Liver (tissue), 9 donors: ENCODE measurements around the gene GNB1. TPM values are rescaled to one million over a fixed set of nuclear protein-coding genes. Genes with fewer than 3 reads are reported as not detected.
A peak's percentile ranks its signal among the peaks of the same experiment; 100 is the strongest.

ENCODE experiments used
- DNase-seq: peaks from one replicate; pipeline ENCODE4 v3.0.0-alpha.2; 2017; ENCODE audit warnings: low spot score
- H3K27ac ChIP-seq, 2 donors: one replicate each; pipeline ENCODE4 v1.7.0; 2013; ENCODE audit warnings: inconsistent platforms in 2 of 2, low read length in 2 of 2, control low read depth in 1 of 2, low read depth in 1 of 2, mild to moderate bottlenecking in 1 of 2
- H3K27me3 ChIP-seq, 4 donors: one replicate each; pipeline versions ENCODE4 v1.6.1 to v1.7.0; 2013; ENCODE audit warnings: low read length in 3 of 4, inconsistent platforms in 1 of 4, mild to moderate bottlenecking in 1 of 4, moderate library complexity in 1 of 4; ENCODE audit not compliant: control insufficient read depth in 4 of 4, insufficient read depth in 4 of 4
- H3K36me3 ChIP-seq, 4 donors: one replicate each; pipeline versions ENCODE4 v1.6.1 to v1.7.0; 2013; ENCODE audit warnings: low read length in 3 of 4, mild to moderate bottlenecking in 3 of 4, low read depth in 1 of 4, moderate library complexity in 1 of 4; ENCODE audit not compliant: control insufficient read depth in 4 of 4, insufficient read depth in 3 of 4
- H3K4me1 ChIP-seq, 4 donors: one replicate each; pipeline versions ENCODE4 v1.6.1 to v1.7.0; 2013; ENCODE audit warnings: low read length in 3 of 4, mild to moderate bottlenecking in 3 of 4, moderate library complexity in 1 of 4; ENCODE audit not compliant: control insufficient read depth in 4 of 4, insufficient read depth in 4 of 4
- H3K4me3 ChIP-seq, 3 donors: one replicate each; pipeline versions ENCODE4 v1.6.1 to v1.7.0; 2013; ENCODE audit warnings: low read length in 3 of 3, control low read depth in 1 of 3, low read depth in 1 of 3, mild to moderate bottlenecking in 1 of 3
- H3K9ac ChIP-seq, 2 donors: one replicate each; pipeline ENCODE4 v1.7.0; 2013; ENCODE audit warnings: low read length in 2 of 2, mild to moderate bottlenecking in 2 of 2, moderate library complexity in 2 of 2, control low read depth in 1 of 2, low read depth in 1 of 2
- H3K9me3 ChIP-seq, 4 donors: one replicate each; pipeline versions ENCODE4 v1.6.1 to v1.7.0; 2013; ENCODE audit warnings: low read length in 3 of 4; ENCODE audit not compliant: control insufficient read depth in 4 of 4
- EGR1 ChIP-seq, 2 donors: IDR thresholded peaks; 2 replicates each; pipeline ENCODE4 v1.6.1; 2016 to 2018; ENCODE audit warnings: antibody characterized with exemption in 2 of 2, low read depth in 2 of 2
- FOXA1 ChIP-seq: IDR thresholded peaks from 2 replicates; pipeline ENCODE4 v1.6.1; 2016; ENCODE audit warnings: antibody characterized with exemption
- FOXA2 ChIP-seq: IDR thresholded peaks from 2 replicates; pipeline ENCODE4 v1.6.1; 2016; ENCODE audit warnings: antibody characterized with exemption
- GABPA ChIP-seq, 2 donors: IDR thresholded peaks in 1 of 2; conservative IDR thresholded peaks in 1 of 2; 2 replicates each; pipeline ENCODE4 v1.6.1; 2016; ENCODE audit warnings: antibody characterized with exemption in 2 of 2, mild to moderate bottlenecking in 1 of 2, moderate library complexity in 1 of 2
- HNF4A ChIP-seq, 2 donors: conservative IDR thresholded peaks; 2 replicates each; pipeline ENCODE4 v1.6.1; 2016; ENCODE audit warnings: antibody characterized with exemption in 2 of 2, mild to moderate bottlenecking in 2 of 2
- HNF4G ChIP-seq: IDR thresholded peaks from 2 replicates; pipeline ENCODE4 v1.6.1; 2016; ENCODE audit warnings: antibody characterized with exemption
- JUND ChIP-seq, 2 donors: IDR thresholded peaks; 2 replicates each; pipeline ENCODE4 v1.6.1; 2016; ENCODE audit warnings: antibody characterized with exemption in 2 of 2
- NR2F2 ChIP-seq: IDR thresholded peaks from 2 replicates; pipeline ENCODE4 v1.6.1; 2016; ENCODE audit warnings: antibody characterized with exemption
- RAD21 ChIP-seq, 2 donors: IDR thresholded peaks; 2 replicates each; pipeline ENCODE4 v1.6.1; 2016; ENCODE audit warnings: antibody characterized with exemption in 2 of 2, mild to moderate bottlenecking in 2 of 2
- REST ChIP-seq: IDR thresholded peaks from 2 replicates; pipeline ENCODE4 v1.6.1; 2016; ENCODE audit warnings: antibody characterized with exemption, mild to moderate bottlenecking
- RXRA ChIP-seq, 2 donors: IDR thresholded peaks; 2 replicates each; pipeline ENCODE4 v1.6.1; 2017 to 2018; ENCODE audit warnings: antibody characterized with exemption in 2 of 2, mild to moderate bottlenecking in 1 of 2
- SP1 ChIP-seq: IDR thresholded peaks from 2 replicates; pipeline ENCODE4 v1.6.1; 2018; ENCODE audit warnings: antibody characterized with exemption, mild to moderate bottlenecking
- TAF1 ChIP-seq: conservative IDR thresholded peaks from 2 replicates; pipeline ENCODE4 v1.6.1; 2016; ENCODE audit warnings: antibody characterized with exemption, mild to moderate bottlenecking
- YY1 ChIP-seq: IDR thresholded peaks from 2 replicates; pipeline ENCODE4 v1.6.1; 2016; ENCODE audit warnings: antibody characterized with exemption, mild to moderate bottlenecking
- WGBS: extraction: QIAGEN DNeasy Blood & Tissue Kit; methylation state at CpG from one replicate; pipeline ENCODE4 v1.1.7; 2013; 5-methylcytosine and 5-hydroxymethylcytosine counted together
- polyA plus RNA-seq, 2 donors: library from polyadenylated mRNA; stranded (reverse) in 1 of 2; unstranded in 1 of 2; fragments of 200-250 nt in 1 of 2; fragments of >200 nt in 1 of 2; fragmentation: Nextera tagmentation in 1 of 2; extraction: Ambion mirVana in 1 of 2; gene quantifications; one replicate each; pipeline versions ENCODE4 v1.2.1 to v1.2.3, GENCODE V29; 2013 to 2015
- total RNA-seq, 2 donors: library from RNA; depleted of rRNA; stranded (reverse); fragments of >200 nt; gene quantifications; one replicate each; pipeline ENCODE4 v1.2.3, GENCODE V29; 2014
- TF ChIP-seq, protein P1 (sequence below): fragments of 150-350 bp; IDR thresholded peaks from 2 replicates; pipeline ENCODE4 v1.5.1; 2017; ENCODE audit warnings: improper control_type of control experiment, low read depth, low read length; ENCODE audit not compliant: missing input control
- TF ChIP-seq, protein P2 (sequence below): IDR thresholded peaks from 2 replicates; pipeline ENCODE4 v1.6.1; 2016; ENCODE audit warnings: antibody characterized with exemption
- TF ChIP-seq, protein P3 (sequence below): IDR thresholded peaks from 2 replicates; pipeline ENCODE4 v1.6.1; 2016; ENCODE audit warnings: antibody characterized with exemption
- TF ChIP-seq, protein P4 (sequence below): IDR thresholded peaks from 2 replicates; pipeline ENCODE4 v1.6.1; 2016; ENCODE audit warnings: antibody characterized with exemption
- donor health status: healthy.
- donor health status: healthy.
- donor health status: healthy.
- donor health status: healthy.
- donor health status: healthy.

Gene GNB1
- total and polyA plus RNA-seq, 4 donors: 22.3 to 68.5 (median 52.7) TPM

- no peak for TF ChIP-seq GABPA (IDR thresholded peaks at IDR 0.05 in 1 of 2, conservative IDR thresholded peaks at IDR 0.05 in 1 of 2)
- peak; percentile 63 to 70 for TF ChIP-seq RAD21 (IDR thresholded peaks at IDR 0.05)
- TF ChIP-seq, protein P1, sequence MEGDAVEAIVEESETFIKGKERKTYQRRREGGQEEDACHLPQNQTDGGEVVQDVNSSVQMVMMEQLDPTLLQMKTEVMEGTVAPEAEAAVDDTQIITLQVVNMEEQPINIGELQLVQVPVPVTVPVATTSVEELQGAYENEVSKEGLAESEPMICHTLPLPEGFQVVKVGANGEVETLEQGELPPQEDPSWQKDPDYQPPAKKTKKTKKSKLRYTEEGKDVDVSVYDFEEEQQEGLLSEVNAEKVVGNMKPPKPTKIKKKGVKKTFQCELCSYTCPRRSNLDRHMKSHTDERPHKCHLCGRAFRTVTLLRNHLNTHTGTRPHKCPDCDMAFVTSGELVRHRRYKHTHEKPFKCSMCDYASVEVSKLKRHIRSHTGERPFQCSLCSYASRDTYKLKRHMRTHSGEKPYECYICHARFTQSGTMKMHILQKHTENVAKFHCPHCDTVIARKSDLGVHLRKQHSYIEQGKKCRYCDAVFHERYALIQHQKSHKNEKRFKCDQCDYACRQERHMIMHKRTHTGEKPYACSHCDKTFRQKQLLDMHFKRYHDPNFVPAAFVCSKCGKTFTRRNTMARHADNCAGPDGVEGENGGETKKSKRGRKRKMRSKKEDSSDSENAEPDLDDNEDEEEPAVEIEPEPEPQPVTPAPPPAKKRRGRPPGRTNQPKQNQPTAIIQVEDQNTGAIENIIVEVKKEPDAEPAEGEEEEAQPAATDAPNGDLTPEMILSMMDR: peak; percentile 29
- TF ChIP-seq JUND (IDR thresholded peaks at IDR 0.05): no peak
- TF ChIP-seq, protein P2, sequence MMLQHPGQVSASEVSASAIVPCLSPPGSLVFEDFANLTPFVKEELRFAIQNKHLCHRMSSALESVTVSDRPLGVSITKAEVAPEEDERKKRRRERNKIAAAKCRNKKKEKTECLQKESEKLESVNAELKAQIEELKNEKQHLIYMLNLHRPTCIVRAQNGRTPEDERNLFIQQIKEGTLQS: no peak
- no peak for TF ChIP-seq REST
- TF ChIP-seq FOXA2: no peak
- TF ChIP-seq SP1: no peak
- no peak for TF ChIP-seq YY1
- TF ChIP-seq, protein P3, sequence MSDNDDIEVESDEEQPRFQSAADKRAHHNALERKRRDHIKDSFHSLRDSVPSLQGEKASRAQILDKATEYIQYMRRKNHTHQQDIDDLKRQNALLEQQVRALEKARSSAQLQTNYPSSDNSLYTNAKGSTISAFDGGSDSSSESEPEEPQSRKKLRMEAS: no peak
- no peak for TF ChIP-seq RXRA (IDR thresholded peaks at IDR 0.05)
- no peak for TF ChIP-seq HNF4G
- TF ChIP-seq FOXA1: no peak
- TF ChIP-seq HNF4A (conservative IDR thresholded peaks at IDR 0.05): no peak
- H3K4me1 ChIP-seq: no peaks in the 10 kb centered on the region
- no peak overlapping the region for H3K27ac ChIP-seq
- no peak overlapping the region for H3K9ac ChIP-seq
- no peaks in the 10 kb centered on the region for H3K27me3 ChIP-seq
- no peaks in the 10 kb centered on the region for H3K9me3 ChIP-seq
- H3K4me3 ChIP-seq: no peak overlapping the region
- 93% methylated on average over 5 of the region's 5 CpGs for WGBS
- DNase-seq: no peak
- H3K36me3 ChIP-seq: peaks cover 3 to 50% (median 8%) of the 10 kb centered on the region in 4 donors
Observed at GRCh38 chr1:1796466-1796865, 94.4 kb downstream of the GNB1 start.

- H3K27me3 ChIP-seq: no peaks in the 10 kb centered on the region
- DNase-seq: no peak
- H3K9ac ChIP-seq: no peak overlapping the region
- no peak overlapping the region for H3K4me3 ChIP-seq
- H3K9me3 ChIP-seq: no peaks in the 10 kb centered on the region
- H3K36me3 ChIP-seq: peaks cover 10 to 54% (median 13%) of the 10 kb centered on the region in 4 donors
- H3K4me1 ChIP-seq: no peaks in the 10 kb centered on the region
- no peak overlapping the region for H3K27ac ChIP-seq
- 92% methylated on average over 10 of the region's 10 CpGs for WGBS
- TF ChIP-seq, protein P3: no peak
- no peak for TF ChIP-seq NR2F2
- no peak for TF ChIP-seq EGR1 (IDR thresholded peaks at IDR 0.05; ENCODE audit: low read depth in 2 of 2)
- TF ChIP-seq RAD21 (IDR thresholded peaks at IDR 0.05): no peak
- TF ChIP-seq, protein P2: no peak
- no peak for TF ChIP-seq TAF1
- TF ChIP-seq JUND (IDR thresholded peaks at IDR 0.05): no peak
- TF ChIP-seq HNF4G: no peak
- no peak for TF ChIP-seq HNF4A (conservative IDR thresholded peaks at IDR 0.05)
- TF ChIP-seq GABPA (IDR thresholded peaks at IDR 0.05 in 1 of 2, conservative IDR thresholded peaks at IDR 0.05 in 1 of 2): no peak
- no peak for TF ChIP-seq YY1
- TF ChIP-seq RXRA (IDR thresholded peaks at IDR 0.05): no peak
- no peak for TF ChIP-seq FOXA1
- TF ChIP-seq FOXA2: no peak
- TF ChIP-seq, protein P4, sequence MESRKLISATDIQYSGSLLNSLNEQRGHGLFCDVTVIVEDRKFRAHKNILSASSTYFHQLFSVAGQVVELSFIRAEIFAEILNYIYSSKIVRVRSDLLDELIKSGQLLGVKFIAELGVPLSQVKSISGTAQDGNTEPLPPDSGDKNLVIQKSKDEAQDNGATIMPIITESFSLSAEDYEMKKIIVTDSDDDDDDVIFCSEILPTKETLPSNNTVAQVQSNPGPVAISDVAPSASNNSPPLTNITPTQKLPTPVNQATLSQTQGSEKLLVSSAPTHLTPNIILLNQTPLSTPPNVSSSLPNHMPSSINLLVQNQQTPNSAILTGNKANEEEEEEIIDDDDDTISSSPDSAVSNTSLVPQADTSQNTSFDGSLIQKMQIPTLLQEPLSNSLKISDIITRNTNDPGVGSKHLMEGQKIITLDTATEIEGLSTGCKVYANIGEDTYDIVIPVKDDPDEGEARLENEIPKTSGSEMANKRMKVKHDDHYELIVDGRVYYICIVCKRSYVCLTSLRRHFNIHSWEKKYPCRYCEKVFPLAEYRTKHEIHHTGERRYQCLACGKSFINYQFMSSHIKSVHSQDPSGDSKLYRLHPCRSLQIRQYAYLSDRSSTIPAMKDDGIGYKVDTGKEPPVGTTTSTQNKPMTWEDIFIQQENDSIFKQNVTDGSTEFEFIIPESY: no peak
- TF ChIP-seq, protein P1: no peak
- TF ChIP-seq SP1: no peak
Observed at GRCh38 chr1:1794999-1795398, 95.9 kb downstream of the GNB1 start.
